Osteocyte (in vitro differentiated cells): ENCODE results near the gene PTPRG. TPM values are rescaled to one million over a fixed set of nuclear protein-coding genes. Genes with fewer than 3 reads are reported as not detected.

Source experiments
- DNase-seq: peaks from one replicate; pipeline ENCODE4 v3.0.0; 2021; ENCODE audit warnings: mixed read lengths; ENCODE audit not compliant: unreplicated experiment; ENCODE audit errors: extremely low spot score
- H3K27ac Mint-ChIP-seq: one replicate; pipeline ENCODE4 v1.8.0; 2021; ENCODE audit warnings: mild to moderate bottlenecking, mixed read lengths; ENCODE audit not compliant: unreplicated experiment
- H3K27me3 Mint-ChIP-seq: one replicate; pipeline ENCODE4 v1.8.0; 2021; ENCODE audit warnings: mixed read lengths; ENCODE audit not compliant: unreplicated experiment
- H3K36me3 Mint-ChIP-seq: one replicate; pipeline ENCODE4 v1.8.0; 2021; ENCODE audit warnings: mixed read lengths; ENCODE audit not compliant: unreplicated experiment
- H3K4me1 Mint-ChIP-seq: one replicate; pipeline ENCODE4 v1.8.0; 2021; ENCODE audit warnings: mixed read lengths; ENCODE audit not compliant: unreplicated experiment
- H3K4me3 Mint-ChIP-seq: one replicate; pipeline ENCODE4 v1.8.0; 2021; ENCODE audit warnings: mild to moderate bottlenecking, moderate library complexity, mixed read lengths; ENCODE audit not compliant: unreplicated experiment
- H3K9me3 Mint-ChIP-seq: one replicate; pipeline ENCODE4 v1.8.0; 2021; ENCODE audit warnings: mixed read lengths; ENCODE audit not compliant: unreplicated experiment
- total RNA-seq: library from RNA; stranded (reverse); gene quantifications from 2 replicates; pipeline ENCODE4 v1.2.1, GENCODE V29; 2021
- TF ChIP-seq, protein P1 (sequence below): fragments of 200-600 bp; sonication (generic); IDR thresholded peaks from 2 replicates; pipeline ENCODE4 v1.5.0; 2021; ENCODE audit warnings: antibody characterized with exemption, mild to moderate bottlenecking, moderate library complexity

The PTPRG gene
- total RNA-seq, 1 donor from 2014 or later, result 48.1 TPM

DNA sequence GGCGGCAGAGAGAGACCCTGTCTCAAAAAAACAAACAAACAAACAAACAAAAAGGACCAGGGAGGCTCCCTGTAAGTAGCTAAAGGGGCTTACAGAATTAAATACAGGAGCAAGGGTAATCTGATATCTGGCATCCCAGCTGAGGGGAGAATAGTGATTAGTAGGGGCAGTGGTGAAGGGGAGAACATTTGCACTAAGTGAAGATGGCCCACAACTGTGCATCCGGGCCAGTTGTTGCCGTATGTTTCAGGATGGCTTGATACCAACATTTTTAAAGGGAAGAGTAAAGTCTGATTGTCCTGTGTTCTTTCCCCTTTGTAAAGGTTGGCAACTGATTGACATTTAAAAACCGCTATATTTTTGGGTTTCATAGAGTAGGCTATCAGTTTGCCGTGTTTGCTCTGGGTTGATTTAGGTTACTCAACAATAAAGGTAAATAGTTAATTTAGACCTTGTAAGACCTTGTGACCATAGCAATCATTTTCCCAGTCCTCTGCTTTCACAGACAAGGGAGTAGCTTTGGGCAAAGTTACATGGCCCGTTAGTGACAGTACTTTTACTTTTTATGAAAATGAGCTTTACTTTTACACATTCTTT lies 167.8 kb downstream of the PTPRG start:
- Mint-ChIP-seq H3K9me3 (no peaks in the 10 kb centered on the region), H3K27ac (no peak overlapping the region), H3K4me3 (no peak overlapping the region), H3K4me1 (peaks cover 18% of the 10 kb centered on the region), H3K36me3 (no peaks in the 10 kb centered on the region), H3K27me3 (no peaks in the 10 kb centered on the region)
- DNase-seq, result no peak
- TF ChIP-seq, protein P1, sequence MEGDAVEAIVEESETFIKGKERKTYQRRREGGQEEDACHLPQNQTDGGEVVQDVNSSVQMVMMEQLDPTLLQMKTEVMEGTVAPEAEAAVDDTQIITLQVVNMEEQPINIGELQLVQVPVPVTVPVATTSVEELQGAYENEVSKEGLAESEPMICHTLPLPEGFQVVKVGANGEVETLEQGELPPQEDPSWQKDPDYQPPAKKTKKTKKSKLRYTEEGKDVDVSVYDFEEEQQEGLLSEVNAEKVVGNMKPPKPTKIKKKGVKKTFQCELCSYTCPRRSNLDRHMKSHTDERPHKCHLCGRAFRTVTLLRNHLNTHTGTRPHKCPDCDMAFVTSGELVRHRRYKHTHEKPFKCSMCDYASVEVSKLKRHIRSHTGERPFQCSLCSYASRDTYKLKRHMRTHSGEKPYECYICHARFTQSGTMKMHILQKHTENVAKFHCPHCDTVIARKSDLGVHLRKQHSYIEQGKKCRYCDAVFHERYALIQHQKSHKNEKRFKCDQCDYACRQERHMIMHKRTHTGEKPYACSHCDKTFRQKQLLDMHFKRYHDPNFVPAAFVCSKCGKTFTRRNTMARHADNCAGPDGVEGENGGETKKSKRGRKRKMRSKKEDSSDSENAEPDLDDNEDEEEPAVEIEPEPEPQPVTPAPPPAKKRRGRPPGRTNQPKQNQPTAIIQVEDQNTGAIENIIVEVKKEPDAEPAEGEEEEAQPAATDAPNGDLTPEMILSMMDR, result no peak

DNA sequence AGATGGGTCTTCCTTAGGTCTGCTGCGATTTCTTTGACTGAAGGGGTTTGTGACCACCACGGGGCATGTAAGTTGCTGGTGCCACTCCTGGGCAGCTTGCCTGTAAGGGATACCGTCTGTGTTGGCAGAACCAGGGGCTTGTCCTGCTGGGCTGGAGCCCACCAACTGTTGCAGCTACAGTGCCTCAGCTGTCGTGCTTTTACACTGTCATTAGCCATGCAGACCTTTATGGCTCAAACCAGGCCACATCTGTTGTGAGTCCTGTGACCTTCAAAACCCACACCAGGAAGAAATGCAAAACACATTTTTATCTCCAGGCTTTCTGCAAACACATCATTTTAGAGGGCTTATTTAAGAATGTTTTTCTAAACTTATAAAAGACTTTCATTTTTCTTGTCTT lies 168.7 kb downstream of the PTPRG start:
- DNase-seq, result no peak
- H3K4me3 Mint-ChIP-seq, result no peak overlapping the region

DNA sequence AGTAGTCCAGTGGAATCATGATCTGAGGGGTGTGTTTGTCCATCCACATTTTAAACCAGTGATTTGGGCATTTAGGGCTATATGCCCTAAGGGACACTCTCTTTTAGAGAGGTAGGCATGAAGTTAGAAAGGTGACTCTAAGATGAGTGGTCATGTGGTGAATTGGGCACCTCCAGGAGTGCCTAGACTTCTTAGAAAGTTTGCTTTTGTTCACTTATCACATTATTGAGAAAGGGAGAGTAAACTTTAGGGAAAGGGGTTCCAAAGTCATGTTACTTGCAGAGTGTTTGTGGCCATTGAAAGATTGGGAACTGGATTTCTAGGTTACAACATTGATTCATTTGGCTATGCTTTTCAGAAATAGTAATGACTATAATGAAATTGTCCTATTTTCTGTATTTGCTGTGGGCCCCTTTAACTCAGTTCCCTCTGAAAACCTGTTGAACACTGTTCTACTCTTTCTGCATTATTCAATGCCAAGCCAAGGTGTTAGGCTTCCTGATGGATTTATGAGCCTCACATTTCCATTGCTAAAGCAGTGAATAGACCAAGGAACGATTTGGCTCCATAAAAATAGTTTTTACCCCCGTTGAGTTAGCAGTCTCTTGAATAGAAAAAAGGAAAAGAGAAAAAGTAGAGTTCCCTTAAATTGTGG lies 169.3 kb downstream of the PTPRG start:
- no peaks in the 10 kb centered on the region for H3K36me3 Mint-ChIP-seq
- no peaks in the 10 kb centered on the region for H3K9me3 Mint-ChIP-seq
- H3K4me3 Mint-ChIP-seq, result no peak overlapping the region
- peaks cover 14% of the 10 kb centered on the region for H3K4me1 Mint-ChIP-seq
- no peak overlapping the region for H3K27ac Mint-ChIP-seq
- peaks cover 6% of the 10 kb centered on the region for H3K27me3 Mint-ChIP-seq
- DNase-seq, result no peak
- TF ChIP-seq, protein P1, result no peak

More for the DNA sequence above, 168.7 kb downstream of the PTPRG start:
- TF ChIP-seq, protein P1, result no peak
- peaks cover 2% of the 10 kb centered on the region for H3K27me3 Mint-ChIP-seq
- no peaks in the 10 kb centered on the region for H3K9me3 Mint-ChIP-seq
- H3K36me3 Mint-ChIP-seq, result no peaks in the 10 kb centered on the region
- H3K27ac Mint-ChIP-seq, result peak overlapping the region; percentile 15
- peaks cover 18% of the 10 kb centered on the region for H3K4me1 Mint-ChIP-seq

DNA sequence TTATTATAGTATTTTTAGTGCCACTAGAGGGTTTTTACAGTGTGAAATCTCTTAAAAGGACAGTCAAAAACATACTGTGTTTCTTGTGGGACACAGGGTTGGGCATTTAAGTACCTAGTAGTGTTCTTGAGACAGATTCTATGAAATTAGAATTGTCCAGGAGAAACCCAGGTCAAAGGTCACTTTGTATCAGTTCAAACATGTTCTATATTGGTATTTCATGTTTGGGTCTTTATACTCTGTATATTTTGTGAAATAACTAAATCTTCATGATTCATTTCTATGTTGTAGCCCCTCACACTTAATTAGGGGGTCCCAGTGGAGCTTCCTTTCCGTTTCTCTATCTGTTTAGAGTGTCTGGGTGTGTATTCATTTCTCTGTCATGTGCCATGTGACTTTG lies 171.6 kb downstream of the PTPRG start:
- Mint-ChIP-seq H3K36me3 (no peaks in the 10 kb centered on the region), H3K4me1 (peaks cover 9% of the 10 kb centered on the region)

DNA sequence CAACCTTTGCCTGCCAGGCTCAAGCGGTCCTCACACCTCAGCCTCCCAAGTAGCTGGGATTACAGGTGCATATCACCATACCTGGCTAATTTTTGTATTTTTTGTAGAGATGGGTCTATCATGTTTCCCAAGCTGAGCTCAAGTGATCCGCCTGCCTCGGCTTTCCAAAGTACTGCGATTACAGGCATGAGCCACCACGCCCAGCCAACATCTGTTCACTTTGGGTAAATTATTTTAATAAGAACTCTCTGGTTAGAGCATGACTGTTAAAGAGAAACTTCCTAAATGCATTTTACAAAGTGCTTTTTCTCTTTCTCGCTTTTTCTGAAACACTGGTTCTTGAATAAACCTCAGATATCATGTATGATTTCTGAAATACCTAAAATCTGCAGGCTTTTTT lies 172.5 kb downstream of the PTPRG start:
- Mint-ChIP-seq H3K27me3 (peaks cover 9% of the 10 kb centered on the region), H3K9me3 (no peaks in the 10 kb centered on the region), H3K4me3 (no peak overlapping the region), H3K27ac (no peak overlapping the region), H3K36me3 (no peaks in the 10 kb centered on the region), H3K4me1 (peaks cover 9% of the 10 kb centered on the region)
- no peak for DNase-seq
- TF ChIP-seq, protein P1, result no peak

More for the DNA sequence above, 171.6 kb downstream of the PTPRG start:
- no peak overlapping the region for H3K4me3 Mint-ChIP-seq
- H3K9me3 Mint-ChIP-seq, result no peaks in the 10 kb centered on the region
- no peak overlapping the region for H3K27ac Mint-ChIP-seq
- TF ChIP-seq, protein P1, result no peak
- no peak for DNase-seq
- H3K27me3 Mint-ChIP-seq, result peaks cover 9% of the 10 kb centered on the region
